ENCODE data around the gene DNAJA4. TPM values are rescaled to one million over a fixed set of nuclear protein-coding genes. Genes with fewer than 3 reads are reported as not detected.

Gene DNAJA4
- 10 to 100 TPM; 26.0 to 28.5 TPM for total RNA-seq

GRCh38 chr15:78264304-78265136, at the start of gene DNAJA4:
Gene DNAJA4, plus strand, starts transcription at chr15:78264562. Its CDS starts 202 bp downstream, at chr15:78264764.
- Mint-ChIP-seq H3K4me3 (peak within 1 kb of the TSS; percentile 88), H3K27me3 (no peaks in the 10 kb centered on the region), H3K36me3 (peaks cover 2% of the 10 kb centered on the region), H3K4me1 (peaks cover 24% of the 10 kb centered on the region), H3K27ac (peak within 1 kb of the TSS; percentile 89), H3K9me3 (no peaks in the 10 kb centered on the region)
- ATAC-seq (ENCODE audit: low read depth) (peak; percentile 82), DNase-seq (peak; percentile 77)
- POLR2A ChIA-PET, result interaction anchor here (0.7 to 3.4 kb wide), 7 partner anchors 12 to 276 kb away, joined by 3 to 33 read pairs (median 4); partner anchors contain the start of genes IREB2, PSMA4 and SKIC8

GRCh38 chr15:78216276-78217104, 47.9 kb upstream of the DNAJA4 start:
- Mint-ChIP-seq H3K27ac (no peak overlapping the region), H3K9me3 (no peaks in the 10 kb centered on the region), H3K36me3 (no peaks in the 10 kb centered on the region), H3K4me3 (no peak overlapping the region), H3K4me1 (no peaks in the 10 kb centered on the region), H3K27me3 (peaks cover 14% of the 10 kb centered on the region)
- POLR2A ChIA-PET, result no interaction called here
- ATAC-seq (ENCODE audit: low read depth) (no peak), DNase-seq (no peak)

- Mint-ChIP-seq H3K27me3 (peaks cover 15% of the 10 kb centered on the region), H3K9me3 (no peaks in the 10 kb centered on the region), H3K36me3 (no peaks in the 10 kb centered on the region), H3K4me3 (no peak overlapping the region), H3K4me1 (no peaks in the 10 kb centered on the region), H3K27ac (no peak overlapping the region)
- no peak for ATAC-seq (ENCODE audit: low read depth)
- POLR2A ChIA-PET, result no interaction called here
- no peak for DNase-seq
Measured at GRCh38 chr15:78220713-78221112, 43.6 kb upstream of the DNAJA4 start.

- Mint-ChIP-seq H3K27me3 (peaks cover 16% of the 10 kb centered on the region), H3K36me3 (no peaks in the 10 kb centered on the region), H3K9me3 (no peaks in the 10 kb centered on the region), H3K4me3 (no peak overlapping the region), H3K27ac (no peak overlapping the region), H3K4me1 (no peaks in the 10 kb centered on the region)
- ATAC-seq (ENCODE audit: low read depth) (no peak), DNase-seq (no peak)
- POLR2A ChIA-PET, result no interaction called here
Measured at GRCh38 chr15:78222745-78223395, 41.5 kb upstream of the DNAJA4 start.

- H3K27me3 Mint-ChIP-seq, result peaks cover 17% of the 10 kb centered on the region
- no peak overlapping the region for H3K4me3 Mint-ChIP-seq
- no peaks in the 10 kb centered on the region for H3K36me3 Mint-ChIP-seq
- DNase-seq, result no peak
- H3K9me3 Mint-ChIP-seq, result no peaks in the 10 kb centered on the region
- H3K4me1 Mint-ChIP-seq, result no peaks in the 10 kb centered on the region
- POLR2A ChIA-PET, result no interaction called here
- no peak for ATAC-seq (ENCODE audit: low read depth)
- no peak overlapping the region for H3K27ac Mint-ChIP-seq
Measured at GRCh38 chr15:78223396-78224022, 40.9 kb upstream of the DNAJA4 start.

GRCh38 chr15:78224023-78224411, 40.3 kb upstream of the DNAJA4 start:
- ATAC-seq (ENCODE audit: low read depth) (no peak), DNase-seq (no peak)
- Mint-ChIP-seq H3K27ac (no peak overlapping the region), H3K27me3 (peaks cover 17% of the 10 kb centered on the region), H3K4me3 (no peak overlapping the region), H3K9me3 (no peaks in the 10 kb centered on the region), H3K4me1 (no peaks in the 10 kb centered on the region), H3K36me3 (no peaks in the 10 kb centered on the region)
- POLR2A ChIA-PET, result no interaction called here

- POLR2A ChIA-PET, result no interaction called here
- DNase-seq, result no peak
- no peaks in the 10 kb centered on the region for H3K4me1 Mint-ChIP-seq
- peaks cover 12% of the 10 kb centered on the region for H3K27me3 Mint-ChIP-seq
- no peak overlapping the region for H3K27ac Mint-ChIP-seq
- H3K36me3 Mint-ChIP-seq, result no peaks in the 10 kb centered on the region
- ATAC-seq (ENCODE audit: low read depth), result no peak
- H3K9me3 Mint-ChIP-seq, result no peaks in the 10 kb centered on the region
- H3K4me3 Mint-ChIP-seq, result no peak overlapping the region
Measured at GRCh38 chr15:78225783-78226541, 38.4 kb upstream of the DNAJA4 start.

- H3K4me3 Mint-ChIP-seq, result no peak overlapping the region
- no peak for ATAC-seq (ENCODE audit: low read depth)
Measured at GRCh38 chr15:78228356-78228996, 35.9 kb upstream of the DNAJA4 start.

GRCh38 chr15:78229431-78230406, 34.6 kb upstream of the DNAJA4 start:
- DNase-seq (no peak), ATAC-seq (ENCODE audit: low read depth) (no peak)
- Mint-ChIP-seq H3K4me3 (no peak overlapping the region), H3K36me3 (no peaks in the 10 kb centered on the region), H3K4me1 (peaks cover 11% of the 10 kb centered on the region), H3K9me3 (no peaks in the 10 kb centered on the region), H3K27ac (no peak overlapping the region), H3K27me3 (peaks cover 10% of the 10 kb centered on the region)
- POLR2A ChIA-PET, result no interaction called here

More at GRCh38 chr15:78228356-78228996, 35.9 kb upstream of the DNAJA4 start:
- DNase-seq, result no peak
- H3K9me3 Mint-ChIP-seq, result no peaks in the 10 kb centered on the region
- H3K27me3 Mint-ChIP-seq, result peaks cover 8% of the 10 kb centered on the region
- POLR2A ChIA-PET, result no interaction called here
- peaks cover 2% of the 10 kb centered on the region for H3K4me1 Mint-ChIP-seq
- no peaks in the 10 kb centered on the region for H3K36me3 Mint-ChIP-seq
- H3K27ac Mint-ChIP-seq, result no peak overlapping the region

GRCh38 chr15:78232951-78233350, 31.4 kb upstream of the DNAJA4 start:
- H3K9me3 Mint-ChIP-seq, result no peaks in the 10 kb centered on the region
- POLR2A ChIA-PET, result no interaction called here
- DNase-seq (no peak), ATAC-seq (ENCODE audit: low read depth) (no peak)
- no peak overlapping the region for H3K27ac Mint-ChIP-seq
- no peak overlapping the region for H3K4me3 Mint-ChIP-seq
- H3K27me3 Mint-ChIP-seq, result peaks cover 9% of the 10 kb centered on the region
- peaks cover 18% of the 10 kb centered on the region for H3K4me1 Mint-ChIP-seq
- H3K36me3 Mint-ChIP-seq, result no peaks in the 10 kb centered on the region

- Mint-ChIP-seq H3K27me3 (peaks cover 8% of the 10 kb centered on the region), H3K27ac (peak overlapping the region; percentile 9), H3K9me3 (no peaks in the 10 kb centered on the region), H3K4me1 (peaks cover 18% of the 10 kb centered on the region), H3K4me3 (no peak overlapping the region), H3K36me3 (no peaks in the 10 kb centered on the region)
- DNase-seq, result no peak
- no peak for ATAC-seq (ENCODE audit: low read depth)
- POLR2A ChIA-PET, result no interaction called here
Measured at GRCh38 chr15:78233496-78233895, 30.9 kb upstream of the DNAJA4 start.
